H1 (cell line): ENCODE measurements around the gene ARHGAP8. TPM values are rescaled to one million over a fixed set of nuclear protein-coding genes. Genes with fewer than 3 reads are reported as not detected.
A peak's percentile ranks its signal among the peaks of the same experiment; 100 is the strongest.

Experiments
- CTCF ChIA-PET: fragments of 300-600 bp; sonication (Branson Sonifier 250); formaldehyde crosslinking; loops from one replicate; lab custom pipeline; 2021; ENCODE audit not compliant: partially characterized antibody; lab: Charles Lee
- POLR2A ChIA-PET: fragments of 300-600 bp; sonication (Branson Sonifier 250); formaldehyde crosslinking; loops from one replicate; lab custom pipeline; 2021; ENCODE audit warnings: inconsistent platforms; ENCODE audit not compliant: partially characterized antibody; lab: Charles Lee
- DNase-seq, 2 experiments: peaks; one replicate each; pipeline versions ENCODE4 v3.0.0 to v3.0.0-alpha.2; 2010 to 2022; ENCODE audit warnings: low spot score in 2 of 2, low read depth in 1 of 2, mixed read lengths in 1 of 2
- FAIRE-seq: peaks from 2 replicates; lab custom pipeline; 2011; peaks lifted over from hg19 to GRCh38; lab: Jason Lieb, UNC
- H2AFZ ChIP-seq: 2 replicates; pipeline ENCODE4 v1.8.1; 2012; ENCODE audit warnings: low read length, inconsistent platforms
- H2AK5ac ChIP-seq: 2 replicates; pipeline ENCODE4 v1.6.1; 2013; ENCODE audit warnings: low read depth, low read length
- H2BK120ac ChIP-seq: replicated peaks from 2 replicates; pipeline ENCODE3; 2013; ENCODE audit warnings: low read depth, low read length, inconsistent platforms
- H2BK12ac ChIP-seq: 2 replicates; pipeline ENCODE4 v1.6.1; 2013; ENCODE audit warnings: low read depth, low read length
- H2BK15ac ChIP-seq: 2 replicates; pipeline ENCODE4 v1.6.1; 2013; ENCODE audit warnings: low read length
- H2BK20ac ChIP-seq: 2 replicates; pipeline ENCODE4 v1.6.1; 2013; ENCODE audit warnings: low read length
- H2BK5ac ChIP-seq: 2 replicates; pipeline ENCODE4 v1.6.1; 2013; ENCODE audit warnings: low read depth, low read length
- H3K14ac ChIP-seq: 2 replicates; pipeline ENCODE4 v1.6.1; 2013; ENCODE audit warnings: inconsistent platforms; ENCODE audit not compliant: insufficient read length
- H3K18ac ChIP-seq: 2 replicates; pipeline ENCODE4 v1.6.1; 2013; ENCODE audit warnings: low read length; ENCODE audit errors: extremely low read depth
- H3K23ac ChIP-seq: 2 replicates; pipeline ENCODE4 v1.6.1; 2013; ENCODE audit warnings: inconsistent platforms; ENCODE audit not compliant: insufficient read length
- H3K23me2 ChIP-seq: 2 replicates; pipeline ENCODE4 v1.6.1; 2013; ENCODE audit warnings: low read depth, low read length
- H3K27ac ChIP-seq: 2 replicates; pipeline ENCODE4 v1.6.1; 2011; ENCODE audit warnings: low read depth, low read length, inconsistent platforms
- H3K27me3 ChIP-seq, 4 experiments: replicated peaks in 1 of 4; 1 replicate in 1 of 4; 2 replicates in 3 of 4; pipeline versions ENCODE4 v1.6.1 to v1.8.1; 2011 to 2013; ENCODE audit warnings: low read length in 3 of 4, mild to moderate bottlenecking in 3 of 4, inconsistent platforms in 2 of 4, mixed read lengths in 2 of 4, moderate library complexity in 1 of 4; ENCODE audit not compliant: control insufficient read depth in 3 of 4, insufficient read depth in 3 of 4; ENCODE audit errors: extremely low read depth in 1 of 4
- H3K36me3 ChIP-seq, 4 experiments: 2 replicates each; pipeline versions ENCODE4 v1.6.1 to v1.8.1; 2011 to 2013; ENCODE audit warnings: mild to moderate bottlenecking in 4 of 4, low read length in 3 of 4, moderate library complexity in 2 of 4, control low read depth in 1 of 4, inconsistent platforms in 1 of 4; ENCODE audit not compliant: insufficient read depth in 4 of 4, control insufficient read depth in 2 of 4
- H3K4ac ChIP-seq: replicated peaks from 2 replicates; pipeline ENCODE3; 2013; ENCODE audit warnings: low read length, low read depth, mixed read lengths, inconsistent platforms; ENCODE audit not compliant: insufficient read length
- H3K4me1 ChIP-seq, 4 experiments: replicated peaks in 1 of 4; 1 replicate in 1 of 4; 2 replicates in 3 of 4; pipeline versions ENCODE4 v1.6.1 to v1.8.1; 2011 to 2013; ENCODE audit warnings: low read length in 3 of 4, inconsistent platforms in 2 of 4, mixed read lengths in 1 of 4; ENCODE audit not compliant: insufficient read depth in 4 of 4, control insufficient read depth in 3 of 4
- H3K4me2 ChIP-seq, 2 experiments: 2 replicates each; pipeline versions ENCODE4 v1.6.1 to v1.8.1; 2011 to 2013; ENCODE audit warnings: low read depth in 2 of 2, low read length in 2 of 2, control low read depth in 1 of 2, inconsistent platforms in 1 of 2, mild to moderate bottlenecking in 1 of 2; ENCODE audit not compliant: insufficient read depth in 1 of 2
- H3K4me3 ChIP-seq, 4 experiments: fragments of 200-600, 300-600 bp in 1 of 4; sonication (generic), shearing (Covaris generic), sonication (Bioruptor Twin) in 1 of 4; 2 replicates each; pipeline versions ENCODE4 v1.5.1 to v1.8.1; 2011 to 2016; ENCODE audit warnings: low read length in 4 of 4, low read depth in 3 of 4, control low read depth in 2 of 4, inconsistent platforms in 2 of 4, mild to moderate bottlenecking in 2 of 4, mixed read lengths in 1 of 4, moderate library complexity in 1 of 4; ENCODE audit not compliant: insufficient read depth in 2 of 4; ENCODE audit errors: extremely low read depth in 1 of 4
- H3K56ac ChIP-seq: replicated peaks from 2 replicates; pipeline ENCODE3; 2013; ENCODE audit warnings: low read depth, mild to moderate bottlenecking, mixed read lengths, low read length, inconsistent platforms; ENCODE audit not compliant: insufficient read length
- H3K79me1 ChIP-seq: 2 replicates; pipeline ENCODE4 v1.6.1; 2013; ENCODE audit warnings: low read depth, low read length, control low read depth
- H3K79me2 ChIP-seq, 2 experiments: 2 replicates each; pipeline versions ENCODE4 v1.6.1 to v1.8.1; 2012 to 2013; ENCODE audit warnings: low read length in 2 of 2, mild to moderate bottlenecking in 2 of 2, inconsistent platforms in 1 of 2; ENCODE audit not compliant: insufficient read depth in 2 of 2, control insufficient read depth in 1 of 2
- H3K9ac ChIP-seq, 4 experiments: replicated peaks in 1 of 4; 1 replicate in 1 of 4; 2 replicates in 3 of 4; pipeline versions ENCODE4 v1.6.1 to v1.8.1; 2011 to 2013; ENCODE audit warnings: low read depth in 3 of 4, low read length in 3 of 4, control low read depth in 2 of 4, mild to moderate bottlenecking in 2 of 4, moderate library complexity in 2 of 4, inconsistent platforms in 1 of 4; ENCODE audit errors: extremely low read depth in 1 of 4
- H3K9me3 ChIP-seq, 2 experiments: 2 replicates each; pipeline versions ENCODE4 v1.6.1 to v1.8.1; 2012 to 2013; ENCODE audit warnings: mild to moderate bottlenecking in 2 of 2, moderate library complexity in 2 of 2, control low read depth in 1 of 2, inconsistent platforms in 1 of 2, low read depth in 1 of 2, low read length in 1 of 2, mixed read lengths in 1 of 2; ENCODE audit not compliant: insufficient read depth in 2 of 2
- H4K20me1 ChIP-seq, 2 experiments: replicated peaks in 1 of 2; 2 replicates each; pipeline versions ENCODE3 to v1.8.1; 2011 to 2013; ENCODE audit warnings: inconsistent platforms in 2 of 2, low read length in 2 of 2, mild to moderate bottlenecking in 1 of 2; ENCODE audit not compliant: insufficient read depth in 2 of 2, control insufficient read depth in 1 of 2
- H4K5ac ChIP-seq: 2 replicates; pipeline ENCODE4 v1.6.1; 2013; ENCODE audit warnings: low read length, low read depth, mixed read lengths, inconsistent platforms; ENCODE audit not compliant: insufficient read length
- H4K8ac ChIP-seq: 2 replicates; pipeline ENCODE4 v1.8.0; 2013; ENCODE audit warnings: mild to moderate bottlenecking, moderate library complexity, low read length, inconsistent platforms; ENCODE audit not compliant: insufficient read depth; ENCODE audit errors: extremely low read depth
- H4K91ac ChIP-seq: replicated peaks from 2 replicates; pipeline ENCODE3; 2013; ENCODE audit warnings: low read length, mixed read lengths, inconsistent platforms; ENCODE audit not compliant: insufficient read length
- BACH1 ChIP-seq: IDR thresholded peaks from 2 replicates; pipeline ENCODE4 v1.6.1; 2012; ENCODE audit warnings: low read length, improper control_type of control experiment
- JUND ChIP-seq: IDR thresholded peaks from 2 replicates; pipeline ENCODE4 v1.6.1; 2011; ENCODE audit warnings: mild to moderate bottlenecking, improper control_type of control experiment, low read length
- KDM4A ChIP-seq: IDR thresholded peaks from one replicate; pipeline ENCODE4 v1.7.1; 2012; ENCODE audit warnings: low read depth, mild to moderate bottlenecking, moderate library complexity, low read length, inconsistent platforms; ENCODE audit not compliant: severe bottlenecking
- KDM5A ChIP-seq: fragments of 200-600 bp; IDR thresholded peaks from 2 replicates; pipeline ENCODE4 v1.7.1; 2012; ENCODE audit warnings: mild to moderate bottlenecking, low read length, inconsistent platforms, mixed read lengths
- NANOG ChIP-seq: IDR thresholded peaks from 2 replicates; pipeline ENCODE4 v1.6.1; 2011; ENCODE audit warnings: low read length, low read depth, mild to moderate bottlenecking, inconsistent platforms; ENCODE audit not compliant: insufficient read depth, poor library complexity, severe bottlenecking
- ZNF274 ChIP-seq: IDR thresholded peaks from 2 replicates; pipeline ENCODE4 v1.7.0; 2012; ENCODE audit warnings: low read length, borderline replicate concordance; ENCODE audit errors: extremely low read depth
- WGBS, 2 experiments: shearing (Covaris generic) in 1 of 2; methylation state at CpG; one replicate each; pipeline versions ENCODE4 v1.1.6 to v1.1.7; 2013 to 2015; ENCODE audit warnings: low lambda C conversion rate in 2 of 2, mixed read lengths in 2 of 2, inconsistent platforms in 1 of 2, low coverage in 1 of 2, missing lambda C conversion rate in 1 of 2; ENCODE audit not compliant: insufficient replicate concordance in 2 of 2, insufficient coverage in 1 of 2, insufficient read length in 1 of 2; ENCODE audit errors: extremely low coverage in 1 of 2, missing lambda C conversion rate in 1 of 2; 5-methylcytosine and 5-hydroxymethylcytosine counted together
- polyA plus RNA-seq, 7 experiments: library from polyadenylated mRNA; depleted of rRNA in 3 of 7; stranded (reverse) in 5 of 7; unstranded in 2 of 7; fragments of >200 nt in 5 of 7; fragments of 200-250 nt in 2 of 7; gene quantifications; 1 replicate in 5 of 7; 2 replicates in 1 of 7; 4 replicates in 1 of 7; pipeline versions ENCODE4 v1.2.1 to v1.2.3, GENCODE V29; 2011 to 2013; ENCODE audit warnings: missing spikeins in 2 of 7, mixed read lengths in 2 of 7
- total RNA-seq: library from RNA; stranded (reverse); fragmentation: NEBNext Ultra II Directional; extraction: Animal tissue kit (Norgen Biotek cat#: 25700); gene quantifications from 2 replicates; pipeline ENCODE4 v1.2.1, GENCODE V29; 2021

ARHGAP8 gene
- total and polyA plus RNA-seq, 2 of the 8 experiments (the other 6 are each of a cell fraction or from before 2014, with no cell fraction given), result 35.6 to 47.7 TPM

GRCh38 chr22:44811141-44811540 is 58.8 kb downstream of the ARHGAP8 start:
- Histone ChIP-seq H3K23me2 (0 out of 2 replicates have a peak, but pooled peaks cover 2% of the 10 kb centered on the region), H4K20me1 (peaks cover 4 to 8% of the 10 kb centered on the region in 2 experiments), H2BK12ac (no peak overlapping the region), H3K14ac (no peak overlapping the region), H2BK5ac (no peak overlapping the region), H3K27me3 (no peaks in the 10 kb centered on the region), H3K79me1 (no peaks in the 10 kb centered on the region), H2BK20ac (no peak overlapping the region), H3K9me3 (no peaks in the 10 kb centered on the region), H4K5ac (no peak overlapping the region), H2AFZ (no peak overlapping the region), H3K4me2 (no peak overlapping the region), H3K23ac (no peak overlapping the region), H3K18ac (no peak overlapping the region), H3K4me3 (no peak overlapping the region), H3K56ac (no peak overlapping the region), H3K36me3 (peaks cover 0 to 3% (median under 1%) of the 10 kb centered on the region in 4 experiments; a peak in 5 of 8 replicates), H2AK5ac (no peak overlapping the region), H3K9ac (no peak overlapping the region), H4K8ac (peak overlapping the region; percentile 8; the same call in 1 of the 2 replicates), H3K4me1 (peaks cover 7 to 12% (median 10%) of the 10 kb centered on the region in 4 experiments), H3K79me2 (no peaks in the 10 kb centered on the region), H3K27ac (no peak overlapping the region), H2BK15ac (no peak overlapping the region), H3K4ac (no peak overlapping the region), H4K91ac (no peak overlapping the region), H2BK120ac (no peak overlapping the region)
- ChIA-PET POLR2A (interaction anchor here (0.6 to 1.2 kb wide), 2 partner anchors 12 to 34 kb away, joined by 3 read pairs; no protein-coding TSS in a partner anchor), CTCF (interaction anchor here (0.9 kb wide), 1 partner anchor 54 kb away, joined by 4 read pairs; no protein-coding TSS in a partner anchor)
- TF ChIP-seq KDM4A (no peak), JUND (no peak), ZNF274 (no peak), NANOG (no peak), BACH1 (no peak), KDM5A (no peak)
- DNase-seq, result no peak
- FAIRE-seq, result no peak
- WGBS, 2 experiments, result 94% methylated on average over 13 of the region's 13 CpGs; no CpG with 5 or more reads in 1 of the 2 experiments
